ENCODE measurements around the gene TAS2R5. TPM values are rescaled to one million over a fixed set of nuclear protein-coding genes. Genes with fewer than 3 reads are reported as not detected.
"Not testable (repeated sequence)": the region's sequence is repeated elsewhere in the genome, so short reads cannot be mapped to it uniquely, and the experiment has no call there.

Gene TAS2R5
- total and polyA plus RNA-seq, 2 experiments from 2014 or later, result 1.6 to 5.1 TPM

DNA sequence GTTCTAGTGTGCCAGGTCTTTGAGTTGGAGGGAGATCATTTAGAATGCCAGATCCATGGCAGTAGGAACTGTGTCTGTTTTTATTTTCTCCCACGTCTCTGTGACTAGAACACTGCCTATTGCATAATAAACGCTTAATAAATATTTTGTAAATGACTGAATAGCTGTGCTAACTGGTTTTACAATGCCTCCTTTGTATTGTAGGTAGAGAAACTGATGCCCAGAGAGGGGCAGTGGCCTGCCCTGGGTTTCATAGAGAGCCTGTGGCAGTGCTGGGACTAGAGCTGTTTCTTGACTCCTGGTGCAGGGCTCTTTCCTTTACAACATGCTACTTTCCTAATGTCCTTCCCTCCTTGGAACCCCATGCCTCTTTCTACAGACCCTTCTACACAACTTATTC lies 2.5 kb downstream of the TAS2R5 start:
- no peak for DNase-seq (ENCODE audit: low spot score)
- no peak overlapping the region for H2AFZ ChIP-seq
- no peaks in the 10 kb centered on the region for H3K79me2 ChIP-seq
- H3K36me3 ChIP-seq (replicated peaks; ENCODE audit: insufficient read depth, low read depth), result no peaks in the 10 kb centered on the region
- TF ChIP-seq EZH2phosphoT487 (IDR thresholded peaks at IDR 0.05; ENCODE audit: low read depth, severe bottlenecking, unreplicated experiment) (no peak), EZH2 (IDR thresholded peaks at IDR 0.05; ENCODE audit: borderline replicate concordance) (no peak)
- TF ChIP-seq, protein P1, sequence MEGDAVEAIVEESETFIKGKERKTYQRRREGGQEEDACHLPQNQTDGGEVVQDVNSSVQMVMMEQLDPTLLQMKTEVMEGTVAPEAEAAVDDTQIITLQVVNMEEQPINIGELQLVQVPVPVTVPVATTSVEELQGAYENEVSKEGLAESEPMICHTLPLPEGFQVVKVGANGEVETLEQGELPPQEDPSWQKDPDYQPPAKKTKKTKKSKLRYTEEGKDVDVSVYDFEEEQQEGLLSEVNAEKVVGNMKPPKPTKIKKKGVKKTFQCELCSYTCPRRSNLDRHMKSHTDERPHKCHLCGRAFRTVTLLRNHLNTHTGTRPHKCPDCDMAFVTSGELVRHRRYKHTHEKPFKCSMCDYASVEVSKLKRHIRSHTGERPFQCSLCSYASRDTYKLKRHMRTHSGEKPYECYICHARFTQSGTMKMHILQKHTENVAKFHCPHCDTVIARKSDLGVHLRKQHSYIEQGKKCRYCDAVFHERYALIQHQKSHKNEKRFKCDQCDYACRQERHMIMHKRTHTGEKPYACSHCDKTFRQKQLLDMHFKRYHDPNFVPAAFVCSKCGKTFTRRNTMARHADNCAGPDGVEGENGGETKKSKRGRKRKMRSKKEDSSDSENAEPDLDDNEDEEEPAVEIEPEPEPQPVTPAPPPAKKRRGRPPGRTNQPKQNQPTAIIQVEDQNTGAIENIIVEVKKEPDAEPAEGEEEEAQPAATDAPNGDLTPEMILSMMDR (IDR thresholded peaks at IDR 0.05; ENCODE audit: poor library complexity), result no peak
- no peaks in the 10 kb centered on the region for H3K4me1 ChIP-seq (ENCODE audit: insufficient read depth)
- no peak overlapping the region for H3K4me2 ChIP-seq
- no peaks in the 10 kb centered on the region for H3K27me3 ChIP-seq
- no peaks in the 10 kb centered on the region for H3K9me3 ChIP-seq (ENCODE audit: low read depth)
- H4K20me1 ChIP-seq (ENCODE audit: insufficient read depth, poor library complexity, severe bottlenecking), result no peaks in the 10 kb centered on the region
- no peak overlapping the region for H3K27ac ChIP-seq
- H3K4me3 ChIP-seq, result no peak overlapping the region
- H3K9me2 ChIP-seq (replicated peaks; ENCODE audit: insufficient read depth), result no peaks in the 10 kb centered on the region
- WGBS (ENCODE audit: low lambda C conversion rate, missing lambda C conversion rate), result 92% methylated on average over 2 of the region's 2 CpGs

DNA sequence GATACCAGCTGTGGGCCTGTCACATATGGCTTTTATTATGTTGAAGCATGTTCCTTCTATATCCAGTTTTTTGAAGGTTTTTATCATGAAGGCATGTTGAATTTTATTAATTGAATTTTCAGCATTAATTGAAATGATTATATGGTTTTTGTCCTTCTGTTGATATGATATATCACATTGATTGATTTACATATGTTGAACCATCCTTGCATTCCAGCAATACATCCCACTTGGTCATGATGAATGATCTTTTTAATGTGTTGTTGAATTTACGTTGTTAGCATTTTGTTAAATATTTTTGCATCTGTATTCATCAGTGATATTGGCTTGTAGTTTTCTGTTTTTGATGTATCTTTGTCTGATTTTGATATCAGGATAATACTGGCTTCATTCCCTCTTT lies 30.1 kb downstream of the TAS2R5 start:
- TF ChIP-seq EZH2phosphoT487 (IDR thresholded peaks at IDR 0.05; ENCODE audit: low read depth, severe bottlenecking, unreplicated experiment) (no peak), EZH2 (IDR thresholded peaks at IDR 0.05; ENCODE audit: borderline replicate concordance) (no peak)
- TF ChIP-seq, protein P1 (IDR thresholded peaks at IDR 0.05; ENCODE audit: poor library complexity), result no peak
- H3K4me1 ChIP-seq (ENCODE audit: insufficient read depth), result no peaks in the 10 kb centered on the region
- no peak overlapping the region for H3K4me3 ChIP-seq
- H3K27ac ChIP-seq, result no peak overlapping the region
- H3K27me3 ChIP-seq, result no peaks in the 10 kb centered on the region
- 90% methylated on average over 1 of the region's 1 CpG for WGBS (ENCODE audit: low lambda C conversion rate, missing lambda C conversion rate)
- H3K4me2 ChIP-seq, result no peak overlapping the region
- no peaks in the 10 kb centered on the region for H4K20me1 ChIP-seq (ENCODE audit: insufficient read depth, poor library complexity, severe bottlenecking)
- H3K9me3 ChIP-seq (ENCODE audit: low read depth), result peaks cover 20% of the 10 kb centered on the region
- DNase-seq (ENCODE audit: low spot score), result no peak
- no peaks in the 10 kb centered on the region for H3K79me2 ChIP-seq
- H2AFZ ChIP-seq, result no peak overlapping the region
- no peaks in the 10 kb centered on the region for H3K36me3 ChIP-seq (replicated peaks; ENCODE audit: insufficient read depth, low read depth)
- no peaks in the 10 kb centered on the region for H3K9me2 ChIP-seq (replicated peaks; ENCODE audit: insufficient read depth)

DNA sequence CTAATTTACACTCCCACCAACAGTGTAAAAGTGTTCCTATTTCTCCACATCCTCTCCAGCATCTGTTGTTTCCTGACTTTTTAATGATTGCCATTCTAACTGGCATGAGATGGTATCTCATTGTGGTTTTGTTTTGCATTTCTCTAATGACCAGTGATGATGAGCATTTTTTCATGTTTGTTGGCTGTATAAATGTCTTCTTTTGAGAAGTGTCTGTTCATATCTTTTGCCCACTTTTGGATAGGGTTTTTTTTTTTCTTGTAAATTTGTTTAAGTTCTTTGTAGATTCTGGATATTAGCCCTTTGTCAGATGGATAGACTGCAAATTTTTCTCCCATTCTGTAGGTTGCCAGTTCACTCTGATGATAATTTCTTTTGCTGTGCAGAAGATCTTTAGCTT lies 32.4 kb downstream of the TAS2R5 start:
- not testable (repeated sequence) for H3K4me2 ChIP-seq; H3K4me3 ChIP-seq; H3K79me2 ChIP-seq; H3K4me1 ChIP-seq (ENCODE audit: insufficient read depth); H3K36me3 ChIP-seq (replicated peaks; ENCODE audit: insufficient read depth, low read depth); H2AFZ ChIP-seq; H4K20me1 ChIP-seq (ENCODE audit: insufficient read depth, poor library complexity, severe bottlenecking); H3K27ac ChIP-seq; H3K9me2 ChIP-seq (replicated peaks; ENCODE audit: insufficient read depth); H3K27me3 ChIP-seq; DNase-seq (ENCODE audit: low spot score)
- H3K9me3 ChIP-seq (ENCODE audit: low read depth), result peaks cover 20% of the 10 kb centered on the region

DNA sequence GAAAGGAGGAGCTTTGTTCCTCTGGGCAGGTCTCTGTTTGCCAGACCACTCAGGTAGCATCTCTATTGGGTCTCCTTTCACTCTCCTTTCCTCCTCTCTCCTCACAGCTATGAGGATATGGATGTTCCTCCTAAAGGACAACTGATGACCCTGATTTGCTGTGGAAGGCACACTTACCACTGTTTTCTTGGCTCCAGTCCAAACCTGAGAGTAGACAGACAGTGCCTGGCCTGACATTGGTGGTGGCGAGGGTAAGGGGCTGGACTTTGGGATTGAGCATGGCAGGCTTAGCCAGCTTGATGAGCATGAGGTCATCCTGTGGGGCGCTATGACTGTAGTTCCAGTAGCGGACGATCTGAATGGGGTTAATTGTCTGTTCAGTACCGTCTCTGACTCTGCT lies 47.7 kb downstream of the TAS2R5 start:
- 95% methylated on average over 5 of the region's 5 CpGs for WGBS (ENCODE audit: low lambda C conversion rate, missing lambda C conversion rate)
- DNase-seq (ENCODE audit: low spot score), result no peak
- no peak overlapping the region for H3K27ac ChIP-seq
- H3K9me2 ChIP-seq (replicated peaks; ENCODE audit: insufficient read depth), result no peaks in the 10 kb centered on the region
- H3K4me3 ChIP-seq, result no peak overlapping the region
- no peaks in the 10 kb centered on the region for H3K36me3 ChIP-seq (replicated peaks; ENCODE audit: insufficient read depth, low read depth)
- peaks cover 7% of the 10 kb centered on the region for H3K4me1 ChIP-seq (ENCODE audit: insufficient read depth)
- H4K20me1 ChIP-seq (ENCODE audit: insufficient read depth, poor library complexity, severe bottlenecking), result no peaks in the 10 kb centered on the region
- no peaks in the 10 kb centered on the region for H3K9me3 ChIP-seq (ENCODE audit: low read depth)
- H2AFZ ChIP-seq, result no peak overlapping the region
- TF ChIP-seq, protein P1 (IDR thresholded peaks at IDR 0.05; ENCODE audit: poor library complexity), result no peak
- no peak for TF ChIP-seq EZH2phosphoT487 (IDR thresholded peaks at IDR 0.05; ENCODE audit: low read depth, severe bottlenecking, unreplicated experiment)
- TF ChIP-seq EZH2 (IDR thresholded peaks at IDR 0.05; ENCODE audit: borderline replicate concordance), result no peak
- H3K27me3 ChIP-seq, result no peaks in the 10 kb centered on the region
- no peaks in the 10 kb centered on the region for H3K79me2 ChIP-seq
- H3K4me2 ChIP-seq, result no peak overlapping the region
